ENCODE results near the gene C1GALT1. TPM values are rescaled to one million over a fixed set of nuclear protein-coding genes. Genes with fewer than 3 reads are reported as not detected.
A peak's percentile ranks its signal among the peaks of the same experiment; 100 is the strongest.

The C1GALT1 gene
- total RNA-seq, 2 experiments from 2014 or later = 48.8 to 51.4 TPM

DNA sequence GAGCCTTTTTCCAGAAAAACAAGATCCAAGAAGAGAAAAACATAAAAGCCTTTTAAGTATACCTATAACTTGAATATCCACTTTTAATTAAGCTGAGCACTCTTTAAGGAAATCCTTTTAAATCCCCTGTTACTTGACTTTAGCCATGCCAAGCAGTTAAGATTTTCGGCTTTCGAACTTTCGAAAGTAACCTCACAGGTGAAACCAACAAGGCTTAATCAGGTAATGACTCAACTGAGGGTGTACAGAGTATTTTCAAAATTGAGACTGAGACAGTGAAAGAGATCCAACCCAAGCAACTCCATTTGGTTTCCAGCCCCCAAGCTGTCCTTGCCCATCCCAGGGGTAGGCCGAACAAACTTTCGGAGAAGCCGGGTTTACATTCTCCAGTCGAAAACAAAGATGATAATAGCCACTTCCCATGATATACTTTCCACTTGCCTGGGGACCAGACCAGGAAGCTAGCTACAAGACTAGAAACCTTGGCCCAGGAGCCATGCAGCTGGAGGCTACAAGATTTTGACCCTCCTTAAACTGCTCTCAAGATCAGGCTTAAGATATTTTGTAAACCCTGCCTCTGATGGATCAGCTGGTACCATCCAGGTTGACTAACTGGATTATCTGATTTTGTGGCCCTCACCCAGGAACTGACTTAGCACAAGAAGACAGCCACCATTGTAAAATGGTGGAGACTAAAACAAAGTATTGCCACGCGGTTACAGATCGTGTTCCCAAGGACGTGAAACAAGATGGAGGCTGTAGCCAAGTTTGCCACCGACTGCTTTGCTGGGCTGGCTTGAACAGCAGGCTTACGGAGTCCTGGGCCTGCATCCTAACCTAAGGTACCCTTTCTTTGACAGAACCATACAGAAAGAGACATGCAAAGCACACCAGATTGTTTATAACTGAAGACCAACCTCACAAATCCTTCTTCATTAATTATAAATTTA lies 32.3 kb downstream of the C1GALT1 start:
- no peak for DNase-seq
- no peak for ATAC-seq (ENCODE audit: low read depth)
- Mint-ChIP-seq H3K27me3 (no peaks in the 10 kb centered on the region), H3K4me3 (no peak overlapping the region), H3K36me3 (peaks cover 62% of the 10 kb centered on the region), H3K4me1 (peaks cover 2% of the 10 kb centered on the region), H3K27ac (no peak overlapping the region), H3K9me3 (peaks cover 1% of the 10 kb centered on the region)
- POLR2A ChIA-PET = no interaction called here

DNA sequence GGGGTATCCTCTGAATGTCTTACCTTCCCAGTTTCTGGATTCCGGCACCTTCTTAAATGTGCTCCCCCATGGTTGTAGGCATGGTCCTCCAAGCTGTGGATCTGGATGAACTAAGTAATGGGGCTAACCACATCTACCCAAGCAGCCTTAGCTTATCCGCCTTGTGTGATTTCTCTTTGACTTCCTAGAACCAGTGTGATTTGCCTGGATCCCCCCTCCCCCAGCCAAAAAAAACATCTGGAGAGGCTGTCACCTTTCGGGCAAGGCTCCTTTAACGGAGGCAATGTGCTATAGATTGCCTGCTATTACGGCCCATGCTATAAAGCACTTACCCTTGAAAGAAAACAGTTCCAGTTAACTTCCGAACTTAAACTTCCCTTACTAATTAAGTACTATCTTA lies 33.9 kb downstream of the C1GALT1 start:
- peaks cover 2% of the 10 kb centered on the region for H3K4me1 Mint-ChIP-seq
- peaks cover 57% of the 10 kb centered on the region for H3K36me3 Mint-ChIP-seq
- DNase-seq = no peak
- POLR2A ChIA-PET = no interaction called here
- H3K9me3 Mint-ChIP-seq = peaks cover 1% of the 10 kb centered on the region
- H3K27ac Mint-ChIP-seq = no peak overlapping the region
- no peak overlapping the region for H3K4me3 Mint-ChIP-seq
- no peaks in the 10 kb centered on the region for H3K27me3 Mint-ChIP-seq
- no peak for ATAC-seq (ENCODE audit: low read depth)

DNA sequence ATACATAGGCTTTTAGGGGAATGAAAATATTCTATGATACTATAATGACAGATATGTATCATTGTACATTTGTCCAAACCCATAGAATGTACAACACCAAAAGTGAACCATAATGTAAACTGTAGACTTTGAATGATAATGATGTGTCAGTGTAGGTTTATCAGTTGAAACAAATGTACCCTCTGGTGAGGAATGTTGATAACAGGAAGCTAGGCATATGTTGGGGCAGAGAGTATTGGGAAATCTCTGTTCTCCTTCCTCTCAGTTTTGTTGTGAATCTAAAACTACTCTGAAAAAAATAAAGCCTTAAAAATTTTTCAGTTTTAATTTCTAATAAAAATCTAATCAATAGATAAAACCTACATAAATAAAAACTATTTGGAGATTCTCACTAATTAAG lies 36.9 kb downstream of the C1GALT1 start:
- Mint-ChIP-seq H3K4me3 (no peak overlapping the region), H3K36me3 (peaks cover 60% of the 10 kb centered on the region), H3K9me3 (no peaks in the 10 kb centered on the region), H3K27ac (no peak overlapping the region), H3K27me3 (no peaks in the 10 kb centered on the region), H3K4me1 (peaks cover 7% of the 10 kb centered on the region)
- POLR2A ChIA-PET = no interaction called here
- no peak for DNase-seq
- ATAC-seq (ENCODE audit: low read depth) = no peak

DNA sequence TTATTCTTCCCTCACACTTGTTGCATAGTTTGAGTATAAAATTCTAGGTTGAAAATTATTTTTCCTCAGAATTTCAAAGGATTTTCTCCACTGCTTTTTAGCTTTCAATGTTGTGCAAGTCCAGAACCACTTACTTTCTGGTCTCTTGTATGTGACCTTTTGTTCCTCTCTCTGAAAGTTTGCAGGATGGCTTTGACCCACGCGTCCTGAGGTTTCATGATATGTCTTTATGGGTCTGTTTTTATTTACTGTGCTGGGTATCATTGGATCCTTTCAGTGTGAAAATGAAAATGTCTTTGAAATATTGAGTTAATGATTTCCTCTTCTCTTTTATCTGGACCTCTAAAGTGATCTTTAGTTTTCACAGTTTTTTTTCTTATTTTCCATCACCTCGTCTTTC lies 38.5 kb downstream of the C1GALT1 start:
- Mint-ChIP-seq H3K4me1 (peaks cover 5% of the 10 kb centered on the region), H3K27ac (no peak overlapping the region), H3K27me3 (no peaks in the 10 kb centered on the region), H3K4me3 (no peak overlapping the region), H3K36me3 (peaks cover 51% of the 10 kb centered on the region), H3K9me3 (no peaks in the 10 kb centered on the region)
- POLR2A ChIA-PET = no interaction called here
- DNase-seq (no peak), ATAC-seq (ENCODE audit: low read depth) (no peak)

DNA sequence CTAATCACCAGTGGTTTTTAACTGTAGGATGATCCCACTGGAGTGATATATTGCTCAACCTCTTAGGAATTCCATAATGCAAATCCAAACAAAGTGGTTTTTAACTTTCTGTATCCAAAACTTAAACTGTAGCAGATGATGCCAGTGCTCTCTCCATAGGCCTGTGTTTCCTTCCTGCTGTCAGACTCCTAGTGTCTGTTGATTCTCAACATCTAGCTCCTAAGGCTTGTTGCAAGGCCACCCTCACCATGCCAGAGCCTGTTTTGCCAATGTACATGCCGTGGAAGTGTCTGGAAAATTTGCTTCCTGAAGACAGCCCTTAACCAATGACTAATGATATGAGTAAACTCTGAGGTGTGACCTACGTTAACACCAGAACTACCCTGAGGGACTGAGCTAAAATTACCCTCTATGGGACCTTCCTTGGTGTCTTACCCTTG lies 39.3 kb downstream of the C1GALT1 start:
- ATAC-seq (ENCODE audit: low read depth) (no peak), DNase-seq (no peak)
- Mint-ChIP-seq H3K27ac (no peak overlapping the region), H3K36me3 (peaks cover 52% of the 10 kb centered on the region), H3K4me3 (no peak overlapping the region), H3K4me1 (peaks cover 5% of the 10 kb centered on the region), H3K9me3 (no peaks in the 10 kb centered on the region), H3K27me3 (no peaks in the 10 kb centered on the region)
- POLR2A ChIA-PET = no interaction called here

DNA sequence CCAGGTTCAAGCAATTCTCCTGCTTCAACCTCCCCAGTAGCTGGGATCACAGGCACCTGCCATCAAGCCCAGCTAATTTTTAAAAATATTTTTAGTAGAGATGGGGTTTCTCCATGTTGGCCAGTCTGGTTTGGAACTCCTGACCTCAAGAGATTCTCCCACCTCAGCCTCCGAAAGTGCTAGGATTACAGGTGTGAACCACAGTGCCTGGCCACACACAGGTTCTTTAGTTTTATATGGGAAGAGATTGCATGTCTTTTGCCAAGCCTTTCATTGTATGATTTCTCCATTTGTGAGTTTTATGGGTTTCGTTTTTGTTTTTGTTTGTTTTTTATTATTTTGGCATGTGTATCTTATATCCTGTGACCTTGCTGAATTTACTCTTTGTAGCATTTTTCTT lies 40.9 kb downstream of the C1GALT1 start:
- DNase-seq = no peak
- POLR2A ChIA-PET = no interaction called here

DNA sequence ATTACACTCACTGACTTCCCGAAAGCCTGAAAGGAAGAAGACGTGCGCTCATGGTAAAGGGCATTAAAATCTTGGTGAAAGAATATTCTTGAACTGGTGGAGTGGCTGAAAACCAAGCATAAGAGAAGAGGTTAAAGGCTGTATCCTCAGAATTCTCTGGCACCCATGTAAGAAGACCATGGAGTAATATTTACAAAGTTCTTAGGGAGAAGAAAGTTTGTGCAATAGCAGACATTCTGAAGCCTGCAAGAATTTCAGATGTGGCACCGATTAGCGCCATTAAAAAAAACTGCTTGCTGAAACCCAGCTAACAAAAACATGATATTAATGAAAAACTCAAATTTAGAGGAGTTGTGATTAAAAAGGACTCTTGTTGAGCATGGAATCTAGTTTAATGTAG lies 44.1 kb downstream of the C1GALT1 start:
- Mint-ChIP-seq H3K4me1 (peaks cover 5% of the 10 kb centered on the region), H3K36me3 (peaks cover 54% of the 10 kb centered on the region), H3K4me3 (no peak overlapping the region), H3K9me3 (peaks cover 6% of the 10 kb centered on the region), H3K27me3 (no peaks in the 10 kb centered on the region), H3K27ac (no peak overlapping the region)
- ATAC-seq (ENCODE audit: low read depth) (no peak), DNase-seq (no peak)
- POLR2A ChIA-PET = no interaction called here

More for the DNA sequence above, 40.9 kb downstream of the C1GALT1 start:
- ATAC-seq (ENCODE audit: low read depth) = no peak
- peaks cover 44% of the 10 kb centered on the region for H3K36me3 Mint-ChIP-seq
- peaks cover 5% of the 10 kb centered on the region for H3K4me1 Mint-ChIP-seq
- no peak overlapping the region for H3K27ac Mint-ChIP-seq
- no peaks in the 10 kb centered on the region for H3K9me3 Mint-ChIP-seq
- no peak overlapping the region for H3K4me3 Mint-ChIP-seq
- H3K27me3 Mint-ChIP-seq = no peaks in the 10 kb centered on the region

DNA sequence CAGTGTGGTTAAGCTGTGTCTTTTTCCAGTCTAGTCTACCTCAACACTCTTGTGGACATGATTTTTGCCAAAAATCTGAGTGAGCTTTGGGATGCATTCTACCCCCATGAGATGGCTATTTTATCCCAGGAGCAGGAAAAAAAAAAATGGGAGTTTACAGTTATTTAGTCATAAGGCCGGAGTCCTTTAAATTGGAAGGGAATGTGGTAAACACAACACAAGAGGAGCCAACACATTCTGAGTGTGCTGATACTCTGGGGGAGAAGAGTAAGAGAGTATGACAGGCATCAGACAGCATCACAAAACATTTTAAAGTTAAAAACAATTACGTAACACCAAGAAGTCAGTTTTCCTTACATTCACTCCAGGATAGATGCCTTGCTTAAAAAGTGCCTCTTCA lies 46.1 kb downstream of the C1GALT1 start:
- Mint-ChIP-seq H3K36me3 (peaks cover 58% of the 10 kb centered on the region), H3K27me3 (no peaks in the 10 kb centered on the region), H3K9me3 (peaks cover 8% of the 10 kb centered on the region), H3K4me1 (peaks cover 5% of the 10 kb centered on the region), H3K27ac (no peak overlapping the region), H3K4me3 (no peak overlapping the region)
- no peak for ATAC-seq (ENCODE audit: low read depth)
- POLR2A ChIA-PET = no interaction called here
- no peak for DNase-seq

DNA sequence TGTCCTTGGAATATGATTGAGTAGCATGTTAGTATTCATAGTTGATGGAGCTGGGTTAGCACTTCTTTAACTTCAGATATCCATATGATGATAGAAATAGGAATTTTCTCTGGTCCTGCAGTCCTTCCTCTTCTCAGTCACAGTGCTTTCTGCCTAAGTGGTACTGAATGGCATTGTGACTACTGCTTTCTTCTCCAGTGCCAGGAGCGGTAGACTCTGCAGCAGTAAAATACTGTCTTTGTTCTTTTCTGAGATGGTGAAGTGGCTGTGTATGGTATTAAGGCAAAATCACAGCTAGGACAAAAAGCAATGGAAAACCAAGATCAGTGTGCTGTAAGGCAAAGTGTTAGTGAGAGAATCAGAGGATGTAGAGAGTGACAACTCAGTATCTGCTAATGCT lies 46.6 kb downstream of the C1GALT1 start:
- POLR2A ChIA-PET = no interaction called here
- H3K4me1 Mint-ChIP-seq = peaks cover 3% of the 10 kb centered on the region
- H3K27me3 Mint-ChIP-seq = no peaks in the 10 kb centered on the region
- DNase-seq (no peak), ATAC-seq (ENCODE audit: low read depth) (no peak)
- peaks cover 56% of the 10 kb centered on the region for H3K36me3 Mint-ChIP-seq
- no peak overlapping the region for H3K27ac Mint-ChIP-seq
- H3K4me3 Mint-ChIP-seq = no peak overlapping the region
- H3K9me3 Mint-ChIP-seq = peaks cover 8% of the 10 kb centered on the region

DNA sequence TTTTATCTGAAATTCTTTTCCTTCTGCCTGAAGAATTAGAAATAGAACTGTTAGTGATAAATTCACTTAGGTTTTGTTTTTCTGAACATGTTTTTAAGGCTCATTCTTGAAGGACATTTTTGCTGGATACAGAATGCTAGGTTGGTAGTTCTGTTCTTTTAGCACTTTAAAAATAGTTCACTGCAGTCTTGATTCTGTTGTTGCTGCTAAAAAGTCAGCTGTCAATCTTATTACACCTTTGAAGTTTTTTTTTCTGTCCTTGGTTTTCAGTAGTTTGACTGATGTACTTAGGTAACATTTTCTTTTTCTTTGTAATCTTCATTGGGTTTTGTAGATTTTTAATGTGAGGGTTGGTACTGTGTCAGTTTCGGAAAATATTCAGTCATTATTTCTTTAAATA lies 48.7 kb downstream of the C1GALT1 start:
- H3K36me3 Mint-ChIP-seq = peaks cover 61% of the 10 kb centered on the region
- POLR2A ChIA-PET = no interaction called here
- DNase-seq = no peak

DNA sequence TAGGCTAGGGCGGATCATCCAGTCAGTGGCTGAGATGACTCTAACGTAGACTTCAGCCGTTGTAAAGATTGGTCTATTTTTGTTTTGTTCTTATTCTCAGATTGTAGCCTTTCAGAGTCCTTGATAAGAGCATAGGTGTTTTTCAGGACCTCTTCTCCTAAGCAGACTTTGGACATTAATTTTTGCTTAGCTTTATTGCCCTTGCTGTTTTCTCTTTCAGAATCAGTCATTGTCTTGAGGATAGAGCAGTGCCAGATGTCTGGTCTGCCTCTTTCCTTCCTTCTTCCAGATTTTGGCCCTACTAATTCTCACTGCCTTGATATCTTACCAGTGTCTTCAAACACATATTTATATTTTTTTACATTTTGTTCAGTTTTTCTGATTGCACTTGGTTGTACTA lies 49.5 kb downstream of the C1GALT1 start:
- no peaks in the 10 kb centered on the region for H3K27me3 Mint-ChIP-seq
- H3K36me3 Mint-ChIP-seq = peaks cover 61% of the 10 kb centered on the region

More for the DNA sequence above, 48.7 kb downstream of the C1GALT1 start:
- Mint-ChIP-seq H3K27me3 (no peaks in the 10 kb centered on the region), H3K4me3 (no peak overlapping the region), H3K9me3 (peaks cover 8% of the 10 kb centered on the region), H3K4me1 (peaks cover 3% of the 10 kb centered on the region), H3K27ac (no peak overlapping the region)
- ATAC-seq (ENCODE audit: low read depth) = no peak

DNA sequence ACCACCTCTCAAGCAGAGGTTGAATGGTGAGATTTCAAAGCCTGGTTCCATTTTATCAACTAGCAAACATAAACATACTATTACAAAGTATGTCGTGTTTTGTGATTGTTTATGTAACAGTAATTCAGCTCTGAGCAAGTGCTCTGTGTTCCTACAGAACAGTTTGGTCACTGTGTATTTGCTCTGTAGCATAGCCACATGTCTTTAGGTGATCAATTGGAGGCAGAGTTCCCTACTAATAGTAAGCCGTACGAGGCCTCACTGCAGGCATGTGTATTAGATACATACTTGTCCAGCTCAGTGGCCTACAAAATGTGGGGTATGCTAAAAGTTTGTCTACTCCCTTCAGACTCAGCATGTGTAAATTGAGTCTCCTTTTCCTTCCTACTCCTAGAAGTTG lies 53.0 kb downstream of the C1GALT1 start:
- Mint-ChIP-seq H3K27ac (no peak overlapping the region), H3K27me3 (no peaks in the 10 kb centered on the region), H3K36me3 (peaks cover 71% of the 10 kb centered on the region), H3K4me1 (peaks cover 4% of the 10 kb centered on the region), H3K9me3 (peaks cover 8% of the 10 kb centered on the region), H3K4me3 (no peak overlapping the region)
- DNase-seq (no peak), ATAC-seq (ENCODE audit: low read depth) (no peak)
- POLR2A ChIA-PET = no interaction called here

More for the DNA sequence above, 49.5 kb downstream of the C1GALT1 start:
- peaks cover 4% of the 10 kb centered on the region for H3K4me1 Mint-ChIP-seq
- POLR2A ChIA-PET = no interaction called here
- no peak for ATAC-seq (ENCODE audit: low read depth)
- H3K27ac Mint-ChIP-seq = no peak overlapping the region
- DNase-seq = no peak
- no peak overlapping the region for H3K4me3 Mint-ChIP-seq
- peaks cover 8% of the 10 kb centered on the region for H3K9me3 Mint-ChIP-seq

DNA sequence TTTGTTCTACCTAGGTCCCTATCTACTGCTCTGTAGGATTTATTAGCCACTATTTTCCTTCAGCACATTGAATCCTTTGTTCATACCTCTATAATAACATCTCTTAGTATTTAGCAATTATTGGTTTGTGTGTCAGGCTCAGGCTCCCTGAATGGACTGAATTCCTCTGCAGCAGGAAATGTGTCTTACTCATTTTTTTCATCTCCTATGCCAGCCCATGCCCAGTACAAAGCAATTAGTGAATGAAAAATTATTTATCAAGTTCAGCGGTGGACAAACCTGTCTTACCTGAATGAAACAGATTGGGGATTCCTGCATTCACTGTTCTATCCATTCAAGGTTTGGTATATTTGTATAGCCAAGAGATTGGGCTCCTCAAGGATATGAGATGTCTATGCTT lies 53.7 kb downstream of the C1GALT1 start:
- POLR2A ChIA-PET = no interaction called here
- H3K36me3 Mint-ChIP-seq = peaks cover 69% of the 10 kb centered on the region
- peaks cover 6% of the 10 kb centered on the region for H3K9me3 Mint-ChIP-seq
- DNase-seq (no peak), ATAC-seq (ENCODE audit: low read depth) (no peak)
- H3K27me3 Mint-ChIP-seq = no peaks in the 10 kb centered on the region
- no peak overlapping the region for H3K4me3 Mint-ChIP-seq
- H3K27ac Mint-ChIP-seq = peak overlapping the region; percentile 9
- peaks cover 4% of the 10 kb centered on the region for H3K4me1 Mint-ChIP-seq

DNA sequence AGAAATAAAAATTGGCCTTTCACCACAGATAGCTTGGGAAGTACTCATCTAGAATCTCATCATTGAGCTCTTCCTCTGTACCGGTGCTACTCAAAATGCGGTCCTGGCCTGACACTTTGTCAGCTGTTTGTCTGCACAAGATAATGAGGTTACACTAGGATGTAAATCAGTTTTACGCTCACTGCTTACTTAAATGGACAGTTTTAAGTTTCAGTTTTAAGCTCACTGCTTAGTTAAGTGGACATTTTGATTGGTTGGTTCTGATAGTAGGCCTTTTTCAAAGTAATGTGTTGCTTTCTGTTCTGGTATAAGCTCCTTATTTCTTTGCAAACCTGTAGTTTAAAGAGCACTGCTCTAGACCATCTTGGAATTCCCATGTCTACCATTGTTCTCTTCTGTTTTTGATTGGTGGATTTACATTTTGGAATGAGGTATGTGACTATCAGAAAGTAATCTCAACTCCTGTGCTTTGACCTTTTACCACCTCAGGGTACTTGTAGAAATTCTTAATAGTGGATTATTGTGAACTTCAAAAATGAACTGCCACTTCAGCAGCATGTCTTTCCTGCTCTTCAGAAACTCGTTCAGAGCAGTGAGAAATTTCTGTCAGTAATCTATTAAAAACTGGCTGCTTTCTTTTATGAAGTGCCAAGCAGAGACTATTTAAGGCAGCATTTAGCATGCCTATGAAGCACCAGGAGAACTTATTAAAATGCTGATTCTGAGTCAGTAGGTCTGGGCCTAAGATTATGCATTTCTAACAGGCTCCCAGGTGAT lies 55.0 kb downstream of the C1GALT1 start:
- Mint-ChIP-seq H3K9me3 (peaks cover 1% of the 10 kb centered on the region), H3K27ac (no peak overlapping the region), H3K4me1 (peaks cover 1% of the 10 kb centered on the region), H3K4me3 (no peak overlapping the region), H3K36me3 (peaks cover 61% of the 10 kb centered on the region), H3K27me3 (no peaks in the 10 kb centered on the region)
- DNase-seq = no peak
- ATAC-seq (ENCODE audit: low read depth) = no peak
- POLR2A ChIA-PET = no interaction called here
